Right lobe of liver (tissue), 4 donors: ENCODE measurements around the gene LRRC40.

Source experiments
- CTCF ChIP-seq, 4 donors: fragments of 200-600 bp in 3 of 4; fragments of 450-650 bp in 1 of 4; IDR thresholded peaks; one replicate each; pipeline versions ENCODE4 v1.5.1 to v1.8.0; 2016 to 2022; ENCODE audit warnings: antibody characterized with exemption in 4 of 4, mild to moderate bottlenecking in 2 of 4
- POLR2A ChIP-seq: fragments of 450-650 bp; IDR thresholded peaks from one replicate; pipeline ENCODE4 v1.6.1; 2017; ENCODE audit warnings: antibody characterized with exemption, mild to moderate bottlenecking
- donor health status: DM: no; HTN: no; CAD: no.
- donor health status: DM: no; HTN: no; CAD: no.
- donor health status: DM: no; HTN: yes; CAD: no.

- TF ChIP-seq CTCF (IDR thresholded peaks at IDR 0.05) (no peak), POLR2A (no peak)
These were observed 34.6 kb upstream of the LRRC40 start for GRCh38 chr1:70239940-70240339.
